HPDE6-E6E7 (cell line): ENCODE measurements around the gene HEXIM2.
"Not testable (repeated sequence)": the region's sequence is repeated elsewhere in the genome, so short reads cannot be mapped to it uniquely, and the experiment has no call there.

Experiments used
- DNase-seq: peaks from one replicate; pipeline ENCODE4 v3.0.0; 2011; ENCODE audit warnings: missing footprints; ENCODE audit errors: extremely low spot score

HEXIM2 gene

DNA sequence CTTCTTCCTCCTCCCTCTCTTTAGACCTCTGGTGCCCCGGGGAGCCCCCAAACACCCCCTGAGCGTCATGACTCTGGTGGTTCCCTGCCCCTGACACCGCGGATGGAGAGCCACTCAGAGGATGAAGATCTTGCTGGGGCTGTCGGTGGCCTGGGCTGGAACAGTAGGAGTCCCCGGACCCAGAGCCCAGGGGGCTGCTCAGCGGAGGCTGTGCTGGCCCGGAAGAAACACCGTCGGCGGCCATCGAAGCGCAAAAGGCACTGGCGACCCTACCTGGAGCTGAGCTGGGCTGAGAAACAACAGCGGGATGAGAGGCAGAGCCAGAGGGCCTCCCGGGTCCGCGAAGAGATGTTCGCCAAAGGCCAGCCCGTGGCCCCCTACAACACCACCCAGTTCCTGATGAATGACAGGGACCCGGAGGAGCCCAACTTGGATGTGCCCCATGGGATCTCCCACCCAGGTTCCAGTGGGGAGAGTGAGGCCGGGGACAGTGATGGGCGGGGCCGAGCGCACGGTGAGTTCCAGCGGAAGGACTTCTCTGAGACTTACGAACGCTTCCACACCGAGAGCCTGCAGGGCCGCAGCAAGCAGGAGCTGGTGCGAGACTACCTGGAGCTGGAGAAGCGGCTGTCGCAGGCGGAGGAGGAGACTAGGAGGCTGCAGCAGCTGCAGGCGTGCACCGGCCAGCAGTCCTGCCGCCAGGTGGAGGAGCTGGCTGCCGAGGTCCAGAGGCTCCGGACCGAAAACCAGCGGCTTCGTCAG lies 7.5 kb downstream of the HEXIM2 start:
- no peak for DNase-seq

DNA sequence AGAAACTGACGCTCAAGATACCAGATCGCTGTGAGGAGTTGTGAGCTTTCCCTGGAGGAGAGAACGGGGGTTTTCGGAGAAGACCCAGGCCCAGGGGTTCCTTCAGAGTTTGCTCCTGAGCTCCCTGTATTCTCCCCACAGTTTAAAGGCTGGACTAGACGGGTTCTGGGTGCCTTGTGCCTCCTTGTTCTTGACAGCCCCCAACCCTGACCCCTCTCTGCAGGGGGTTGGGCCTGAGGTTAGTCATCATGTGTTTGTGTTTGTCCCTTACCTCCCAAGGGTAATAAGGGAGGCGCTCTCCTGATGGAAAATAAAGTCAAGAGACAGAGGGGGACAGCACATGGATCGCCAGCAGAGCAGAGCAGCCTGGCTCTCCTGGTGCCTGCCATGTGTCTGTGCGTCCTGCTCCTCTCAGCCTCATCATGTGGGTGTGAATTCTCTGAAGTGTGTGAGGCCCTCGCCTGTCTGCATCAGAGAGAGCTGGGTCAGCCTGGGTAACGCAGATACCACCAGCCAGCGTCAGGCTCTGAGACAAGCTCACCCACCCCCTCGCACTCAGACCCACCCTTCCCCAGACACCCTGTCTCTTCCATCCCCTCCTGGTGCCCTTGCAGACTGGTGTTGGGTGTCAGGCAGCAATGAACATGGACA lies 8.7 kb downstream of the HEXIM2 start:
- DNase-seq: no peak

DNA sequence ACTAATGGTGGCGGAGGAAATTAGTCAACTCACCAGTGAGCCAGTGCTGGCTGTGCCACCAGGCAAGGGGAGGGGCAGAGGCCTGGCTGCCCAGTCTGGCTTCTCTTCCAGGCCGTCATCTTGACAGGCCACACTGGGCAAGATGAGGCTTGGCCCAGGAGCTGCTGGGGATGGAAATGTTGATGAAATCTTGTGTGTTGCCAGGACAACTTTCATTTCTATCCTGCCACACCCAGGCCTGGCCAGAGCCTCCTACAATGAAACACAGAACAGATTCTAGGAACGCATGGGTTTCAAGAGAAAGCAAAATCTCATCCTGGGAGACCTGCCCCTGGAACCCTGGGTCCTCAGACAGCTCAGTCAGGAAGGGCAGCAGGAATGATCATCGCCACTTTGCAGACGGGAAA lies 9.3 kb downstream of the HEXIM2 start:
- peak; percentile 98 for DNase-seq

DNA sequence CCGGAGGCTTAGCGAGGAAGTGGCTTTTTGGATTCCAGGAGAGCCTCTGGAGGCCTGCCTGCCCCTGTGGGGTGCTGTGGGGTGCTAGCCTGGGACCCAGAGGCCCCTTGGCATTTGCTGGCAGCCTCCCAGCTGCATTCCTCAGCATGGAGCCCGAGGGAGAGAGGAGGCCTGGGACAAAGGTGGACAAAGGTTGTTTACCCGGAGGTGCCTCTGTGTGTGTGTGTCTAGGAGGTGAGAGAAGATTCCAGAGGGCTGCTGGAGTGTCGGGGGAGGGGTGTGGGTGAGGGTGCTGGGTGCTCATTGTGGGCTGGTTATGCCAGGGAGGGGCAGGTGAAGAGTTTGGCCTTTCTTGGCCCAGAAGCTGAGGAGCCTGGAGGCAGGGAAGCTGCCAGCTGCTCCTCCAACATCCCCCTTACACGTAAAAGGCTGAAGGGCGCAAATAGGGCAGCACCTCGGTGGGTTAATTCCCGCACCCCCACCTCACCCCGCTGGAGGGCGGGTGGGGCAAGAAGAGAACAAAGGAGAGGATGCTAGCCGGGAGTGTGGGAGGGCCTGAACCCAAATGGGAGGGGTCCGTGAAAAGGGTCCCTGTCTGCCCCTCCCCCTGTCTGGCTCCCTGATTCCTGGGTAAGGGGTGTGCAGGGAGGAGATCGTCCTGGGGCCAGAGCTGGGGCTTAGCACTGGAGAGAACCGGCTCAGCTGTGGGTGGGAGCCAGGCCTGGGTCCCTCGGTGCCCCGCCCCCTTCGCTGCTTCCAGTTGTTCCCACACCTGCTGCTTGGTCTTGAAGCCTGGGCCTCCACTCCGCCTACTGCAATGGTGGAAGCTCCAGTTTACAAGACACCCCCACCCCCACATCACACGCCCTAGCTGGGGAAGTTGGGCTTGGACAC lies 9.9 kb downstream of the HEXIM2 start:
- peak; percentile 73 for DNase-seq

DNA sequence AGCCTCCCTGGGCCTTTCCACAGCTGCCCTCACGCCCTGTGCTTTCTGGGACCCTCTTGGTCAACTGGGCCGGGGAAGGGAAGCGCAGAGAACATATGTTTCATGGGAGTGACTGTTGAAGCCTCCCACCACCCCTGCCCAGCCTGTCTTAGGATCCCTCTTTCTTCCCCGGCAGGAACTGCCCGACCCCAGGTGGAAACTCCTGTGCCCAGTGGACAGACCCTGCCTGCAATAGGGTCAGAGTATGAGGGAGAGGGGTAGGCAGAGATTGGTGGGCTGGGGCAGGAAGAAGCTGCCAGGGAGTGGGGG lies 10.5 kb downstream of the HEXIM2 start:
- DNase-seq: no peak

DNA sequence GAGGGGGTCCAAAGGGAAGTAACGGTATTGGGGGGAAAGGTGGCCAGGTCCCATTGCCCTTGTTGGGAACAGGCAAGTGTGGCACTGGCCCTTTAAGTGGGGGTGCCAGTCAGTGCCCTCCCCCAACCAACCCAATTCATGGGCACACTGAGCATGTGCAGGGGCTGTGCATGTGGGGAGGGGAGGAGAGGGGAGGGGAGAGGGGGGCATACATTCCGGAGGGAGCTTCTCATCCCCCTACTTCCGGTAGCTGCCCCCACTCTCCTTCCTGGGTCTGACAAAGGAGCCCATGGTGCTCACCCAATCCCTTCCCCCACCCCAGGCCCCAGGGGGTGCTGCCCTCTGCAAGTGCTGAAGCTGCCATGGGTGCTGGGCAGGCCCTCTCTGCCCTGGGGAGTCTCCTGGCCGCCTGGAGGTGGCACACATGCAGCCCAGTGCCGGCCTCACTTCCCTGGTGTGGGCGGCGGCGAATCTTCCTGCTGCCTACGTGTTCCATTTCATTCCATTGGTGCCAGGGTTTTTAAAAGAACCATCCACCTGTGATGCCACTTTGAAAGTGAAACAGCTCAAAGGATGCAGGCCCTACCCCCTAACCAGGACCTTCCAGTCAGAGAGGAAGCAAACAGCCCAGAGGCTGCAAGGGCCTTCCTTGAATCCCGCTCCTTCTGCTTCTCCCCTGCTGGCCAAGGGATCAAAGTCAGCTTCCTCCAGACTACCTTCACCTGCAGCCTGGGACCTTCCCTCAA lies 11.0 kb downstream of the HEXIM2 start:
- DNase-seq: peak; percentile 71

DNA sequence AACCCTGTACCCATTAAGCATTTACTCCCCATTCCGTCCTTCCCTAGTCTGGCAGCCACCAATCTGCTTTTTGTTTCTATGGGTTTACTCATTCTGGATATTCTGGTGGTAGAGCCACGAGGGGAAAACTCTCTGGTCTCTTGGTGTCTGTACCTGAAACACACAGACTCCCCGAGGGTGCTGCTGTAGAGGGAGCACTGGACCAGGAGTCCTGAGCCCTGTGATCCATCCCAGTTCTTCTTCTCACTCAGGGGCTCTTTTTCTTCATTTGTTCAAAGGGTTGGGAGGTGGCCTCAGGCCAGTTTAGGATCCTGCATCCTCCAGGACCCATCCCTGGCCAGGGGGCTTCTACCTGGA lies 14.1 kb downstream of the HEXIM2 start:
- DNase-seq: no peak

DNA sequence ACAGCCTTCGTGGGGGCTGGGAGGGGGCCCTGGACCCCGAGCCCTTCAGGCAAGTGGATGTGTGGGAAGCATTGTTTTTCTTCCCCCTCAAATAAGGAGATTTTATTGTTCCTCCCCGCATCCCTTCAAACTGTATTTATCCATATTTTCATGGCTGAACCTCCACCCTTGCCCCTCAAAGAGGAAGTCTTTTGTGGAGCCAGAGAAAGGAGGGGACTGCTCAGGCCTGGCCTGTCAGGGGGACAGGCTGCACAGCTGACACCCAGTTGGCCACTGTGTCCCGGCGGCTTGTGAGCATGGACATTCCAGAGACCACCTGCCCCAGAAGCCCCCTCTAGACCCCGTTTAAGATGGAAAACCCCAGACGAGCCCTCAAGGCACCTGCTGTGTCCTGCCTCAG lies 15.9 kb downstream of the HEXIM2 start:
- no peak for DNase-seq

DNA sequence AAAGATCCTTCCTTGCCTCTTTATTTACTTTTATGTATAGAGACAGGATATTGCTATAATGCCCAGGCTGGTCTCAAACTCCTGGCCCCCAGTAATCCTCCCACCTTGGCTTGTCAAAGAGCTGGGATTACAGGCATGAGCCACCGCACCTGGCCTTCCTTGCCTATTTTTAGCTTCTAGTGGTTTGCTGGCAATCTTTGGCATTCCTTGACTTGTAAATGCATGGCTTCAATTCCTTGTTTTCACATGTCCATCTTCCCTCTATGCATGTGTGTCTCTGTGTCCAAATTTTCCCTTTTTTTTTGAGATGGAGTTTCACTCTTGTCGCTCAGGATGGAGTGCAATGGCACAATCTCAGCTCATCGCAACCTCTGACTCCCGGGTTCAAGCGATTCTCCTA lies 22.5 kb downstream of the HEXIM2 start:
- no peak for DNase-seq

DNA sequence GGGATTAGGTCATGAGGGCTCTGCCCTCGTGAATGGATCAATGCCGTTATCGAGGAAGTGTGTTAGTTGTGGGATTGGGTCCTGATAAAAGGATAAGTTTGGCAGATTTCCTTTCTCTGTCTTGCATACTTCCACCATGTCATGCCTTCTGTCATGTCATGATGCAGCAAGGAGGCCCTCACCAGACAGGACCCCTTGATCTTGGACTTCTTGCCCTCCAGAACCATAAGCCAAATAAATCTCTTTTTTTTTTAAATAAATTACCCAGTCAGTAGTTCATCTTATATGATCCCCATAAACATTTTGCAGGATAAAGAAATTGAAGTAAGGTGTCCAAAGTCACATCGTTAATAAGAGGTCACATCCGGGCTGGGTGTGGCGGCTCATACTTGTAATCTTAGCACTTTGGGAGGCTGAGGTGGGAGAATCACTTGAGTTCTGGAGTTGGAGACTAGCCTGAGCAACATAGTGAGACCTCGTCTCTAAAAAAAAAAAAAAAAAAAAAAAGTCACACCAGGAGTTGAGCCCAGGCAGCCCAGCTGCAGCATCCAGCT lies 25.2 kb downstream of the HEXIM2 start:
- DNase-seq: no peak

DNA sequence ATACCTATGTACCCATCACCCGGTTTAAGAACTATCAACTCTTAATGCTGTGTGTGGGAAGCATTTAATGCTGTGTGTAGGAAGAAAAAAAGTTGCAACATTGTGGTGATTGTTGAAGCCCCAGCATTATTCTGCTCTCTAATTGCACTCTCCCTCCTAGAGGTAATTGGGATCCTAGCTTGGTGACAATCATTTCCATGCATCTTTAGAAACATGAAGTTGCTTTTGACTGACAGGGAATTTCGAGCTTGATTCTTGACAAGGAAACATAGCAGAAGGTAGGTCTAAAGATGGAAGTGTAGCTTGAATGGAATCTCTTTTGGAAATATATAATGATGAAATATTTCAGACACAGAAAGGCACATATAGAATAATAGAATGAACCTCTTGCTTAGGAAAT lies 27.3 kb downstream of the HEXIM2 start:
- DNase-seq: no peak

DNA sequence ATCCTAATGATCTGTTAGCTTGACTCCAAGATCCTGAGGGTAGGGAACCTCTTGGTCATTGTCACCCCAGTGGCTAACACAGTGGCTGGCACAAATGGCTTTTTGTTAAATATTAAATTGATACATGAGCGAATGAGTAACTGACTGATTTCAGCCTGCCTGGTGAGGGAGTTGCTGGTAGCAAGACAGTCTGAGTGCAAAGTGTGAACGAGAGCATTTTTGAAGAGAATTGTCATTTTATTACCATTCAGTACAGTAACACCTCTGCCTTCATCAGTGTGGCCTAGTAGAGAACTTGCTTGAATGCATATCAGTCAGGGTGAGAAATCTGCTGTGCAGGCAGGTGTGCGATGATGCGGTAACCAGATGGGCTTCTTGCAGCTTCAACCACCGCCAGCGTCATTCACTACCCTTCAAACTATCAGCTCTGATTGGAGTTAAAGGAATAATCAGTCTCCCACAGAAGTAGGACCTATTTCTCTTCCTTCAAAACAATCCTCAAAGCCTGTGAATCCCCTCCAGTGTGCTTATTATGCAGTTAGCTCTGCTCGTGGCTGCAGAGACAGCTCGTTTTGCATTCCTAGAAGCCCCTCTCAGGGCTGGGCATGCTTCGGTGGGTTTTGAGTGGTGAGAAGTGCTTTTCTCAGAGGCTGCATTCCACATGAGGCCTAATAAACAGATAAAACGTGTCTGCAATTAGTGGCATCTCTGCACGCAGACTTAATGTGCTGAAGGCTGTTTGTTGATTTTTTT lies 29.0 kb downstream of the HEXIM2 start:
- no peak for DNase-seq

DNA sequence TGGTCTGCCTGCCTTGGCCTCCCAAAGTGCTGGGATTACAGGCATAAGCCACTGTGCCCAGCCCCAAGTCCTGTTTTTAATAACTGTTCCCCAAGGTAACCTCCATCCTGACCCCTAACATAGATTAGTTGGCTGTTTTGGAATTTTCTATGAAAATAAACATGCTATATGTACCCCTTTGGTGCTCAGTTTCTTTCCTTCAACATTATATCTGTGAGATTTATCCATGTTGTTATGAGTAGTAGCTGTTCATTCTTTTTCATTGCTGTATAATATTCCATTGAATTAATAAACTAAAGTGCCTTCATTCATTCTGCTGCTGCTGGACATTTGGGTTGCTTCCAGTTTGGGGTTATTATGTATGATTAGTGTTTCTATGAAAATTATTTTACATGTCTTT lies 33.7 kb downstream of the HEXIM2 start:
- DNase-seq: no peak

DNA sequence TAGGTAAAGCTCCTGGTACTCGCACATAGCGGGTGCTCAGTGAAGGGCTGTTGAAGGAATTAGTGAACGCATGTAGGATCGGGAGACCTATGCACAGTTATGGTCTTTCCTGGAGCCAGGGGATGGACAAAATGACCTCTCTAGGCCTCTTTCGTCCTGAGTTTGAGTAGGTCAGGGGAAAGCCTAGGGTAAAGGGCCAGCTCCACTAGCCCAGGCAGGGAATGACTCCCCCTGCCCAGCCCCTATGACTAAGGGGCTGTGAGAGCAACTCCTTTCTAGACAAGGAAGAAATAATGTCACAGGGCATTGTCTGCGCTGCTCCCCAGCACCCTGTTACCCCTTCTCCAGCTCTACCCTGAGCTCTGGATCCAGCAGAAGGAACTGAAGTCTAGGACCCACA lies 35.4 kb downstream of the HEXIM2 start:
- no peak for DNase-seq

DNA sequence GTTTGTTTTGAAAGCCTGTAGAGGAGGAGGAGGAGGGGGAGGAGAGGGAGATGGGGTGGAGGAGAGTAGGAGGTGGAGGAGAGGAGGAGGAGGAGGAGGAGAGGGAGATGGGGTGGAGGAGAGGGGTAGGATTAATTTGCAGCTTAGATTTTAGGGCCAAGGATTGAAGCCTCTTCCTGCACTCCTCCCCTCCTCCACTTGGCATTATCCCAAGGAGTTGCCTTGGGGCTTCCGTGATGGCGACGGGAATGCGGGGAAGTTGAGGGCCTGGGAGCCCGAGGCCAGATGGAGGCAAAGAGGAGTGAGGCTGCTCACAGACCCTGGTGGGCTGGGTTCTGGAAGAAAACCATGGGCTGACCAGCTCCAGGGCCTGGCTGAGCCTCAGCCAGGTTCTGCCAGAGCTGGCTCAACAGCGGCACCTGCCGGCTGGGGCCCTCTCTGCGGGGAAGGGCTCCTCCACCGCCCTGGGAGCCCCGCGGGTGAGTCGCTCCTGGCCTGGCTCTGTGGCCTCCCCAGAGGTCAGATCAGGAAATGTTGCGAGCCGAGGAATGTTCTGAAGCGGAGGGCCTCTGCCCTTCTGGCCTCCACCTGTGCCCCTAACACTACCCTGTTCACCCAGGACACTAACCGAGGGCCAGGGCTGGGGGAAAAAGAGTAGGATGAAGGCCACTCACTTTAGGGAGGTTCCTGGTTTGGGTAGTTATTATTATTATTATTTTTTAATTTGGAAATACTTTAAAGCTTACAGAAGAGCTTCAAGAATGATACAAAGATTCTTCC lies 36.1 kb downstream of the HEXIM2 start:
- peak; percentile 93 for DNase-seq

DNA sequence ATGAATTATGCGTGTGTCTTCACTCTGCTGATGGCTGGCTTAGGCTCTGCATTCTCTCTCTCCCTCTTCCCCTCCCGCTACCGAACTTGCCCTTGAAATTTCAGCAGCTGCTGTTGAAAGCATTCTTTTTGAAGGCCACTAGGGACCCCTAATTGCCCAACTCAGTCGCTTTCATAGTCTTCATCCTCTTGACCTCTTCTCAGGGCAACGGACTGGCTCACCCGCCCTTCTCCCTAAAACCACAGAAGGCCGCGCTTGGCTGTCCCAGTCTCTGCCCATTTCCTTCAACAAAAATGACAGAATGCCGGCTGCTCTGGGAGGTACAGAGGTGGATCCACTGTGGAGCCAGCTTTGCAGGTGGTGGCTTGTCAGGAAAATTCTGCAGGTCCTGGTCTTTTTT lies 39.0 kb downstream of the HEXIM2 start:
- DNase-seq: no peak

DNA sequence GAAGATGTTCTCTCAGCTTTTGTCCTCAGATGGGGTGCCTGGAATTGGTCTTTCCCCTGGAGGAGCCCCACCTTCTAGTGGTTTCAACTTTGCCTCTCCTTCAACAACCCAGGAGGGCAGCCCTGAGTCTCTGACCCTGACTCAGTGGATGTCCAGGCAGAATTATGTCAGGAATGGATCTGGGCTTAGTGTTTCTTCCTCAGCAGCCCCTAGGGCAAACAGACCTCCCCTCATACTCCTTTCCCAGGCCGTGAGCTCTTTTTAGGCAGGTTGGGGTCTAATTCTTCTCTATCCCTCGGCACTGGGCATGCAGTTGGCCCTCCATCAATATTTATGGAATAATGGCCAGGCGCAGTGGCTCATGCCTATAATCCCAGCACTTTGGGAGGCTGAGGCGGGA lies 39.8 kb downstream of the HEXIM2 start:
- DNase-seq: no peak

DNA sequence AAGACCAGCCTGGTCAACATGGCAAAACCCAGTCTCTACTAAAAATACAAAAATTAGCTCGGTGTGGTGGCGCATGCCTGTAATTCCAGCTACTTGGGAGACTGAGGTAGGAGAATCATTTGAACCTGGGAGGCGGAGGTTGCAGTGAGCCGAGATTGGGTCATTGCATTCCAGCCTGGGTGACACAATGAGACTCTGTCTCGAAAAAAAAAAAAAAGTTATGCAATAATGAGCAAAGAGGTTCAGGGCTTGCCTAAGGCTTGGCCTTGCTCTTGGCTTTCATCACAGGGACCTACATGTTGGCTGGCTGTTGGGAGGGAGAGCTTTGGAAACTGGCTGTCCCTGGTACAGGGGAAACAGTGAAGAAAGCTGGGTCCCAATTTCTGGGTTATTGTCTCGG lies 40.2 kb downstream of the HEXIM2 start:
- DNase-seq: not testable (repeated sequence)

DNA sequence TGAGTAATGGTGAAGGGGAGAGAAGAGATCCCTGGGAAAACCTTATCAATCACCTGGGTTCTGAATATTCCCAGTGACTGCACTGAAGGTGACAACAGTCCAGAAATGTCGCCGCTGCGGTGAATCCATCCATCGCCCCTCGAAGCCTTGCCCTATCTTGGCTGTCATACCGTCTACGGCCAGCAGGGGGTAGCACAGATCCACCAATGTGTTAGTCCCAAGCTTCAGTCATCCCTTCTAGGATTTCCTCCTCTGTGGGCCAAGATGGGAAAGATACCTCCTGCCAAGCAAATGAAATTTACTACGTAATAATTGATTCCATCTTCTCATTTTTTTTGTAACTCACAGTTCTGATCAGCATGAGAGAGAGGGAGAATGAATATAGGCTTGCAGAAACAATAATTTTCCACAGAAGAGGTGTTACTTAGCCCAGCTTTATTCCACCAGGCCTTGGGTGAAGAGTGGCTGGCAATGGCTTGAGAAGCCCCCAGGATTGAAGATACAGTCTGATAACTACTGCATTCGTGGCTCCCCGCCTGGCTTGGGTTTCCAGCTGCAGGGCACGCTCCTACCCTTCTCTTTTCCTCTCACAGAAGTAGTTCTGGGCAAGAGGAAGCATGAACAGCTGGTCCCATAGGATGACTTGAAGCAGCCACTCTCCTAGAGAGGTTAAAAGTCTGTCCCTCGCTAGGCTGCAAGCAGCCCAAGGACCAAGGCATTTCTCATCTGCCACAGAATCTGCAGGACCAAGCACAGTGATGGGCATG lies 57.4 kb downstream of the HEXIM2 start:
- DNase-seq: peak; percentile 62
